ENCODE measurements around the gene TTC8.

DNA sequence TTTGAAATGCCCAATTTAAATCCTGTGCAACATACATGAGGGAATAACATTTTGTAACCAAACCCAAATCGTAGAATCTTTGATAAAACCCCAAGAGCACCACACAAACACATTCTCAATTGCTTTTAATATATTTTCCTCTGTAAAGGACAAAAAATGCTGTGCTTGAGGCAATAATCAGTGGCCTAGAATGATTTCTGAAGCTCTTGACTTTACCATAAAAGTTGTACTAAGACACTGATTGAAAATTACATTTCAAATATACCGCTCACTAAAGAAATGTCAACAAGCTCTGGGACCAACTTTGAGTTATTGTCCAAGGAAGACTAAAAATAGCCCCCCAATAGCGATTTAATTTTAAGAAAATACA, 33.2 kb upstream of the TTC8 start:
- no peak for TF ChIP-seq TAF1 (IDR thresholded peaks at IDR 0.05; ENCODE audit: borderline replicate concordance, insufficient read depth, low read length)
- TF ChIP-seq, protein P1, sequence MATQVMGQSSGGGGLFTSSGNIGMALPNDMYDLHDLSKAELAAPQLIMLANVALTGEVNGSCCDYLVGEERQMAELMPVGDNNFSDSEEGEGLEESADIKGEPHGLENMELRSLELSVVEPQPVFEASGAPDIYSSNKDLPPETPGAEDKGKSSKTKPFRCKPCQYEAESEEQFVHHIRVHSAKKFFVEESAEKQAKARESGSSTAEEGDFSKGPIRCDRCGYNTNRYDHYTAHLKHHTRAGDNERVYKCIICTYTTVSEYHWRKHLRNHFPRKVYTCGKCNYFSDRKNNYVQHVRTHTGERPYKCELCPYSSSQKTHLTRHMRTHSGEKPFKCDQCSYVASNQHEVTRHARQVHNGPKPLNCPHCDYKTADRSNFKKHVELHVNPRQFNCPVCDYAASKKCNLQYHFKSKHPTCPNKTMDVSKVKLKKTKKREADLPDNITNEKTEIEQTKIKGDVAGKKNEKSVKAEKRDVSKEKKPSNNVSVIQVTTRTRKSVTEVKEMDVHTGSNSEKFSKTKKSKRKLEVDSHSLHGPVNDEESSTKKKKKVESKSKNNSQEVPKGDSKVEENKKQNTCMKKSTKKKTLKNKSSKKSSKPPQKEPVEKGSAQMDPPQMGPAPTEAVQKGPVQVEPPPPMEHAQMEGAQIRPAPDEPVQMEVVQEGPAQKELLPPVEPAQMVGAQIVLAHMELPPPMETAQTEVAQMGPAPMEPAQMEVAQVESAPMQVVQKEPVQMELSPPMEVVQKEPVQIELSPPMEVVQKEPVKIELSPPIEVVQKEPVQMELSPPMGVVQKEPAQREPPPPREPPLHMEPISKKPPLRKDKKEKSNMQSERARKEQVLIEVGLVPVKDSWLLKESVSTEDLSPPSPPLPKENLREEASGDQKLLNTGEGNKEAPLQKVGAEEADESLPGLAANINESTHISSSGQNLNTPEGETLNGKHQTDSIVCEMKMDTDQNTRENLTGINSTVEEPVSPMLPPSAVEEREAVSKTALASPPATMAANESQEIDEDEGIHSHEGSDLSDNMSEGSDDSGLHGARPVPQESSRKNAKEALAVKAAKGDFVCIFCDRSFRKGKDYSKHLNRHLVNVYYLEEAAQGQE (IDR thresholded peaks at IDR 0.05; ENCODE audit: insufficient read depth in 1 of 2, low read depth in 2 of 2, low read length in 2 of 2): no peak
- TF ChIP-seq POLR2AphosphoS5 (IDR thresholded peaks at IDR 0.05; ENCODE audit: low read depth, low read length): no peak
- TF ChIP-seq SIN3A (IDR thresholded peaks at IDR 0.05; ENCODE audit: borderline replicate concordance, insufficient read depth, low read length): no peak
- no peak for TF ChIP-seq FOXP2 (optimal IDR thresholded peaks at IDR 0.05; ENCODE audit: borderline replicate concordance, extremely low read depth, extremely low read length, insufficient read depth)

All from PFSK-1 (cell line).